Thyroid gland (tissue), 4 donors: ENCODE results near the gene ZFAND3. TPM values are rescaled to one million over a fixed set of nuclear protein-coding genes. Genes with fewer than 3 reads are reported as not detected.

Source experiments
- DNase-seq, 2 donors: peaks; one replicate each; pipeline ENCODE4 v3.0.0-alpha.2; 2019
- H3K27ac ChIP-seq, 3 donors: fragments of 200-600 bp; sonication (generic); 1 replicate in 2 of 3; 2 replicates in 1 of 3; pipeline ENCODE4 v1.5.1; 2016 to 2019; ENCODE audit warnings: mild to moderate bottlenecking in 1 of 3, moderate library complexity in 1 of 3
- H3K27me3 ChIP-seq: fragments of 200-600 bp; sonication (generic); one replicate; pipeline ENCODE4 v1.5.1; 2019
- H3K36me3 ChIP-seq, 2 donors: fragments of 200-600 bp; sonication (generic); one replicate each; pipeline ENCODE4 v1.5.1; 2016 to 2019
- H3K4me1 ChIP-seq, 2 donors: fragments of 200-600 bp; sonication (generic); one replicate each; pipeline ENCODE4 v1.5.1; 2017 to 2019
- H3K4me3 ChIP-seq, 3 donors: fragments of 200-600 bp; sonication (generic); replicated peaks in 1 of 3; 1 replicate in 2 of 3; 2 replicates in 1 of 3; pipeline ENCODE4 v1.5.1; 2016; ENCODE audit warnings: mild to moderate bottlenecking in 1 of 3
- H3K9me3 ChIP-seq: fragments of 200-600 bp; sonication (generic); one replicate; pipeline ENCODE4 v1.5.1; 2017
- POLR2A ChIP-seq, 2 donors: fragments of 450-650 bp; IDR thresholded peaks; one replicate each; pipeline ENCODE4 v1.6.1; 2017; ENCODE audit warnings: antibody characterized with exemption in 2 of 2, mild to moderate bottlenecking in 2 of 2, moderate library complexity in 1 of 2
- WGBS, 2 donors: methylation state at CpG; one replicate each; pipeline ENCODE4 v1.1.5; 2017; 5-methylcytosine and 5-hydroxymethylcytosine counted together
- intact Hi-C: fragments of 100-400 bp; cut with DNase I; formaldehyde crosslinking; loops from one replicate; pipeline ENCODE4 v1.15.1; 2023
- total RNA-seq, 4 donors: library from RNA; depleted of rRNA; stranded (reverse); fragments of >200 nt; gene quantifications; one replicate each; pipeline ENCODE4 v1.2.3, GENCODE V29; 2016
- TF ChIP-seq, protein P1 (sequence below), 6 experiments: fragments of 200-600 bp in 3 of 6; fragments of 450-650 bp in 3 of 6; sonication (generic) in 3 of 6; IDR thresholded peaks; one replicate each; pipeline ENCODE4 v1.5.1; 2016 to 2019; ENCODE audit warnings: antibody characterized with exemption in 6 of 6, mild to moderate bottlenecking in 2 of 6, inconsistent platforms in 1 of 6, moderate library complexity in 1 of 6

Gene ZFAND3
- total RNA-seq, 4 donors from 2014 or later, result 41.3 to 57.7 (median 55.9) TPM

DNA sequence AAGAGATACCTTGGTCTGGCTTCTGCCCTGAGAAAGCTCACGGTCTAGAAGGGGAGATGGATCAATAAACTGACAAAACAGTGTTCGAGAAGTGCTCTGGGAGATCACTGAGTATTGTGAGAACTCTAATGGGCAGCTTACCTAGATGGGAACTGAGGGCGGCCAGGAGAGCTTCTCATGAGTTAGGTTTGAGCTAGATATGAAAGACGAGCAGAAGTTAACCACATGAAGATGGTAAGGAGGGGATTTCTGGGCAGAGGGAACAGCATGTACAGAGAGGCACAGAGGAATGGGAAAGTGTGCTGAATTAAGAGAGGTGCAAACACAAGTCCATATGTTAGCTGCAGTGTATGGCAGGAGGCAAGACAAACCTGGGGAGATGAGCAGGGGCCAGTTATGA, 11.9 kb downstream of the ZFAND3 start:
- 89 to 94% methylated on average over 4 of the region's 4 CpGs for WGBS, 2 donors
- intact Hi-C loops, result no loop called here
- no peak for TF ChIP-seq POLR2A (IDR thresholded peaks at IDR 0.05)
- TF ChIP-seq, protein P1, sequence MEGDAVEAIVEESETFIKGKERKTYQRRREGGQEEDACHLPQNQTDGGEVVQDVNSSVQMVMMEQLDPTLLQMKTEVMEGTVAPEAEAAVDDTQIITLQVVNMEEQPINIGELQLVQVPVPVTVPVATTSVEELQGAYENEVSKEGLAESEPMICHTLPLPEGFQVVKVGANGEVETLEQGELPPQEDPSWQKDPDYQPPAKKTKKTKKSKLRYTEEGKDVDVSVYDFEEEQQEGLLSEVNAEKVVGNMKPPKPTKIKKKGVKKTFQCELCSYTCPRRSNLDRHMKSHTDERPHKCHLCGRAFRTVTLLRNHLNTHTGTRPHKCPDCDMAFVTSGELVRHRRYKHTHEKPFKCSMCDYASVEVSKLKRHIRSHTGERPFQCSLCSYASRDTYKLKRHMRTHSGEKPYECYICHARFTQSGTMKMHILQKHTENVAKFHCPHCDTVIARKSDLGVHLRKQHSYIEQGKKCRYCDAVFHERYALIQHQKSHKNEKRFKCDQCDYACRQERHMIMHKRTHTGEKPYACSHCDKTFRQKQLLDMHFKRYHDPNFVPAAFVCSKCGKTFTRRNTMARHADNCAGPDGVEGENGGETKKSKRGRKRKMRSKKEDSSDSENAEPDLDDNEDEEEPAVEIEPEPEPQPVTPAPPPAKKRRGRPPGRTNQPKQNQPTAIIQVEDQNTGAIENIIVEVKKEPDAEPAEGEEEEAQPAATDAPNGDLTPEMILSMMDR (IDR thresholded peaks at IDR 0.05), result no peak
- no peak for DNase-seq
- H3K9me3 ChIP-seq, result no peaks in the 10 kb centered on the region
- H3K27me3 ChIP-seq, result no peaks in the 10 kb centered on the region
- no peak overlapping the region for H3K4me3 ChIP-seq
- H3K27ac ChIP-seq, result no peak overlapping the region
- H3K4me1 ChIP-seq, result peaks cover 51 to 65% of the 10 kb centered on the region in 2 donors
- H3K36me3 ChIP-seq, result no peaks in the 10 kb centered on the region

DNA sequence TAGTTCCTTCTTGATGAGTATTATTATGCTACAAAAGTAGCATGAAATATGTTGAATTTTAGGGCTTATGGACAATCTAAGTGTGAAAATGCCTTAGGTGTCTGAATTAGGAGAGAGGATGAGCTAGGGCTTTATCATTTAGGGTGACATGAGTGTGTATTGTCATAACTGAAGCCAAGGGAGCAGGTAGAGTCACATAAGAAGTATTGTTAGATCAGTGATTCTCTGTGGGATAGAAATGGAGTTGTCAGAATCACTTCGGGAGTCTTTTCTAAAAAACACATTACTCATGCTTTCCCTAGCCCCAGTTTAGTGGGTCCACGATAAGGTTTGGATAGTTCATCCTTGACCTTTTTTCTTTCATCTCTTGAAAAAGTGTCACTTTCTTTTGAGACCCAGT, 16.4 kb downstream of the ZFAND3 start:
- DNase-seq, result no peak

DNA sequence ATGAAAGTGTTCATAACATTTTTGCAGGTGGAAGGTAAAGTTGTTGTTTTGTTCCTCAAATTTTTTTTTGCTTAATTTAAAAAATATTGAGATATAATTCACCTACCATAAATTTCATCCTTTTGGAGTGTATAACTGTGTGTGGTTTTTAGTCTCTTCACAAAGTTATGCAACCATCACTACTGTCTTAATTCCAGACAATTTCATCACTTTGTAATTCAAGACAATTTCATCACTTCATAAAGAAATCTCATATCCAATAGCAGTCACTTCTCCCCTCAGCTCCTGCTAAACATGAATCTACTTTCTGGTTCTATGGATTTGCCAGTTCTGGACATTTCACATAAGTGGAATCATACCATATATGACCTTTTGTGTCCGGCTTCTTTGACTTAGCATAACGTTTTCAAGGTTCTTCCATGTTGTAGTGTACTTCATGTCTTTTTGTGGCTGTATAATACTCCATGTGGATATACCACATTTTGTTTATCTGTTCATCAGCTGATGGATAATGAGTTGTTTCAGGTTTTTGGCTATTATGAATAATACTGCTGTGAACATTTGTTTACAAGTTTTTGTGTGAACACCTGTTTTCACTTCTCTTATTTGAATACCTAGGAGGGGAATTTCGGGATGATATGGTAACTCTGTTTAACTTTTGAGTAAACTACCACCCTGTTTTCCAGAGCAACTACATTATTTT, 18.8 kb downstream of the ZFAND3 start:
- no peak for DNase-seq
- H3K36me3 ChIP-seq, result no peaks in the 10 kb centered on the region
- H3K27me3 ChIP-seq, result no peaks in the 10 kb centered on the region
- WGBS, 2 donors, result 93 to 94% methylated on average over 3 of the region's 3 CpGs
- TF ChIP-seq, protein P1 (IDR thresholded peaks at IDR 0.05), result no peak
- TF ChIP-seq POLR2A (IDR thresholded peaks at IDR 0.05), result no peak
- intact Hi-C loops, result no loop called here
- no peak overlapping the region for H3K4me3 ChIP-seq
- no peaks in the 10 kb centered on the region for H3K9me3 ChIP-seq
- H3K4me1 ChIP-seq, result peaks cover 26 to 29% of the 10 kb centered on the region in 2 donors
- H3K27ac ChIP-seq, result no peak overlapping the region

More for the DNA sequence above, 16.4 kb downstream of the ZFAND3 start:
- TF ChIP-seq, protein P1 (IDR thresholded peaks at IDR 0.05), result no peak
- TF ChIP-seq POLR2A (IDR thresholded peaks at IDR 0.05), result no peak
- peaks cover 28 to 32% of the 10 kb centered on the region in 2 donors for H3K4me1 ChIP-seq
- no peaks in the 10 kb centered on the region for H3K27me3 ChIP-seq
- no peaks in the 10 kb centered on the region for H3K9me3 ChIP-seq
- no peak overlapping the region for H3K27ac ChIP-seq
- intact Hi-C loops, result no loop called here
- H3K36me3 ChIP-seq, result no peaks in the 10 kb centered on the region
- 90 to 91% methylated on average over 2 of the region's 2 CpGs for WGBS, 2 donors
- H3K4me3 ChIP-seq, result no peak overlapping the region

DNA sequence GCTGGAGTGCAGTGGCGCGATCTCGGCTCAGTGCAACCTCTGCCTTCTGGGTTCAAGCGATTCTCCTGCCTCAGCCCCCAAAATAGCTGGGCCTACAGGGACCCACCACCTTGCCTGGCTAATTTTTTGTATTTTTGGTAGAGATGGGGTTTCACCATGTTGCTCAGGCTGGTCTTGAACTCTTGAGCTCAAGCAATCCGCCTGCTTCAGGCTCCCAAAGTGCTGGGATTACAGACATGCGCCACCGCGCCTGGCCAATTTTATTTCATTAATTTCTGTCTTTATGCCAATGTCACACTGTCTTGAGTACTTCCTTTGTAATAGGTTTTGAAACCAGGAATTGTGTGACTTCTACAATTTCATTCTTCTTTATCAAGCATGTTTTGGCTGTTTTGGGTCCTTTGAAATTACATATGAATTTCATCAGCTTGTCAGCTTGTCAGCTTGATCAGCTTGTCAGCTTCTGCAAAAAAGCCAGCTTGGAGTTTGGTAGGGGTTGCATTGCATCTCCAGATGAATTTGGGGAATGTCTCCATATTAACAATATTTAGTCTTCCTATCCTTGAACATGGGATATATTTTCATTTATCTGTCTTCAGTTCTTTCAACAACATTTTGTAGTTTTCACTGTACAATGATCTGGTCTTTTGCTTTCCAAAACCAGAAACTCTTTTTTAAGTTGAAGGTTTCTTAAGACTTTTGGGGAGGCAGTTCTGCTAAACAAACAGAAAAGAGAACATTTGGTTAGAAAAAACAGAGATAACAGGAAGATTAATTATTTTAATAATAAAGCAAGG, 20.8 kb downstream of the ZFAND3 start:
- H3K36me3 ChIP-seq, result no peaks in the 10 kb centered on the region
- TF ChIP-seq, protein P1 (IDR thresholded peaks at IDR 0.05), result no peak
- TF ChIP-seq POLR2A (IDR thresholded peaks at IDR 0.05), result no peak
- no peaks in the 10 kb centered on the region for H3K9me3 ChIP-seq
- DNase-seq, result no peak
- intact Hi-C loops, result no loop called here
- no peak overlapping the region for H3K4me3 ChIP-seq
- H3K4me1 ChIP-seq, result peaks cover 35 to 37% of the 10 kb centered on the region in 2 donors
- H3K27ac ChIP-seq, result no peak overlapping the region
- 96 to 98% methylated on average over 8 of the region's 8 CpGs for WGBS, 2 donors
- no peaks in the 10 kb centered on the region for H3K27me3 ChIP-seq

DNA sequence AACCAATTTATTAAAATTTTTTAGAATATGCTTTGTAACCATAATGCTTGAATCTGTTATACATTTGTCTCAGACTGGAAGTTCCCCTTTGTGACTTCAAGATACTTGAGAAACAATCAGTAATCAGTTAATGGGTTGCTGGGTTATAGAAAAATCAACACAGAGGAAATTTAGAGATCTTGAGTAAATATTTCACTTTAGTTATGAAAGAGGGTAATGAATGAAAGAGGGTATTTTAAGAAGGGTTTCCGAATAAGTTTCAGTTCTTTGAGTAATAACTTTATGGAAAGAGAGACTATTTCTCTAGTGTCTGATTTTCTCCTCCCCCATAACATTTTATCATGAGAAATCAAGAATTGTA, 21.4 kb downstream of the ZFAND3 start:
- Histone ChIP-seq H3K9me3 (no peaks in the 10 kb centered on the region), H3K27me3 (no peaks in the 10 kb centered on the region), H3K4me3 (no peak overlapping the region), H3K4me1 (peaks cover 40 to 43% of the 10 kb centered on the region in 2 donors), H3K27ac (no peak overlapping the region), H3K36me3 (no peaks in the 10 kb centered on the region)
- TF ChIP-seq POLR2A (IDR thresholded peaks at IDR 0.05), result no peak
- TF ChIP-seq, protein P1 (IDR thresholded peaks at IDR 0.05), result no peak
- intact Hi-C loops, result no loop called here
- DNase-seq, result no peak
- WGBS, 2 donors, result 60 to 62% methylated on average over 1 of the region's 1 CpG
